SK-N-SH (cell line): ENCODE measurements around the gene ATP6V1F. TPM values are rescaled to one million over a fixed set of nuclear protein-coding genes. Genes with fewer than 3 reads are reported as not detected.

Experiments used
- CTCF ChIA-PET: fragments of 300-600, 350-600 bp; formaldehyde crosslinking; extraction: SDS; loops from one replicate; lab custom pipeline; 2021; lab: Yijun Ruan, JAX
- POLR2A ChIA-PET: fragments of 350-600 bp; sonication (Branson Sonifier 250); formaldehyde crosslinking; extraction: SDS; loops from one replicate; lab custom pipeline; 2020; ENCODE audit warnings: antibody characterized with exemption, inconsistent platforms; lab: Yijun Ruan, JAX
- DNase-seq: peaks from one replicate; pipeline ENCODE4 v3.0.0; 2012
- H2AFZ ChIP-seq: fragments of 200-600 bp; sonication (generic); 2 replicates; pipeline ENCODE4 v1.8.1; 2016; ENCODE audit warnings: antibody characterized with exemption, mild to moderate bottlenecking, low read depth
- H3F3A ChIP-seq: fragments of 200-600 bp; sonication (generic); replicated peaks from 2 replicates; pipeline ENCODE3; 2016; ENCODE audit warnings: antibody characterized with exemption, mild to moderate bottlenecking; ENCODE audit not compliant: insufficient read depth
- H3K27ac ChIP-seq, 2 experiments: fragments of 200-500 bp in 1 of 2; fragments of 200-600 bp in 1 of 2; sonication (Bioruptor generic) in 1 of 2; sonication (generic), shearing (Covaris generic) in 1 of 2; 2 replicates each; pipeline versions ENCODE4 v1.5.1 to v1.6.1; 2014 to 2016; ENCODE audit warnings: low read depth in 2 of 2, inconsistent platforms in 1 of 2, low read length in 1 of 2, mild to moderate bottlenecking in 1 of 2, mixed read lengths in 1 of 2
- H3K27me3 ChIP-seq: fragments of 200-600 bp; sonication (generic), shearing (Covaris generic); 2 replicates; pipeline ENCODE4 v1.6.1; 2016; ENCODE audit warnings: mixed run types; ENCODE audit not compliant: insufficient read depth
- H3K36me3 ChIP-seq, 2 experiments: fragments of 200-500 bp in 1 of 2; fragments of 200-600 bp in 1 of 2; sonication (Bioruptor generic) in 1 of 2; sonication (generic) in 1 of 2; replicated peaks in 1 of 2; 2 replicates each; pipeline versions ENCODE3 to v1.5.1; 2014 to 2016; ENCODE audit warnings: low read length in 1 of 2, mild to moderate bottlenecking in 1 of 2; ENCODE audit not compliant: insufficient read depth in 2 of 2, control insufficient read depth in 1 of 2
- H3K4me1 ChIP-seq, 2 experiments: fragments of 200-500 bp in 1 of 2; fragments of 200-600 bp in 1 of 2; sonication (Bioruptor generic) in 1 of 2; sonication (generic), shearing (Covaris generic) in 1 of 2; 2 replicates each; pipeline versions ENCODE4 v1.5.1 to v1.6.1; 2014 to 2016; ENCODE audit warnings: low read depth in 1 of 2, low read length in 1 of 2, mixed run types in 1 of 2; ENCODE audit not compliant: insufficient read depth in 2 of 2, control insufficient read depth in 1 of 2
- H3K4me2 ChIP-seq: fragments of 200-600 bp; sonication (generic), shearing (Covaris generic); 2 replicates; pipeline ENCODE4 v1.6.1; 2017; ENCODE audit warnings: mixed run types
- H3K4me3 ChIP-seq, 2 experiments: fragments of 200-500 bp in 1 of 2; fragments of 200-600 bp in 1 of 2; sonication (Bioruptor generic) in 1 of 2; sonication (generic), shearing (Covaris generic) in 1 of 2; 2 replicates each; pipeline versions ENCODE4 v1.5.1 to v1.8.1; 2014 to 2016; ENCODE audit warnings: low read depth in 2 of 2, inconsistent platforms in 1 of 2, low read length in 1 of 2, mild to moderate bottlenecking in 1 of 2, mixed read lengths in 1 of 2, moderate library complexity in 1 of 2
- H3K79me2 ChIP-seq: fragments of 200-600 bp; sonication (generic); 2 replicates; pipeline ENCODE4 v1.8.1; 2017; ENCODE audit warnings: mild to moderate bottlenecking; ENCODE audit not compliant: insufficient read depth
- H3K9ac ChIP-seq: fragments of 200-600 bp; sonication (generic); 2 replicates; pipeline ENCODE4 v1.6.1; 2017; ENCODE audit warnings: mixed run types
- H3K9me2 ChIP-seq: fragments of 200-600 bp; sonication (generic); 2 replicates; pipeline ENCODE4 v1.6.1; 2017; ENCODE audit warnings: mixed run types
- H3K9me3 ChIP-seq: fragments of 200-600 bp; sonication (generic); 2 replicates; pipeline ENCODE4 v1.6.1; 2017; ENCODE audit warnings: mixed run types, mild to moderate bottlenecking, moderate library complexity
- H4K20me1 ChIP-seq: fragments of 200-600 bp; sonication (generic); 2 replicates; pipeline ENCODE4 v1.6.1; 2017; ENCODE audit warnings: mild to moderate bottlenecking, mixed run types; ENCODE audit not compliant: insufficient read depth
- CHD2 ChIP-seq: fragments of 150-350 bp; IDR thresholded peaks from 2 replicates; pipeline ENCODE4 v1.6.1; 2018; ENCODE audit warnings: low read length; ENCODE audit not compliant: partially characterized antibody
- ELF1 ChIP-seq: IDR thresholded peaks from 2 replicates; pipeline ENCODE4 v1.4.0; 2012
- EZH2phosphoT487 ChIP-seq: fragments of 200-600 bp; sonication (generic); IDR thresholded peaks from 2 replicates; pipeline ENCODE4 v1.6.1; 2017; ENCODE audit warnings: low read depth, mixed run types, mild to moderate bottlenecking, antibody characterized with exemption, moderate library complexity, borderline replicate concordance
- FOSL2 ChIP-seq: IDR thresholded peaks from 2 replicates; pipeline ENCODE4 v1.4.0; 2012; ENCODE audit warnings: low read depth, mild to moderate bottlenecking, moderate library complexity, borderline replicate concordance
- FOXM1 ChIP-seq: IDR thresholded peaks from 2 replicates; pipeline ENCODE4 v1.4.0; 2012; ENCODE audit warnings: low read depth, mild to moderate bottlenecking
- GATA2 ChIP-seq: sonication (generic); formaldehyde crosslinking; IDR thresholded peaks from 2 replicates; pipeline ENCODE4 v1.5.0; 2020; ENCODE audit warnings: mild to moderate bottlenecking, missing genetic modification reagents
- JUND ChIP-seq: IDR thresholded peaks from 2 replicates; pipeline ENCODE4 v1.4.0; 2012
- MAX ChIP-seq: IDR thresholded peaks from 2 replicates; pipeline ENCODE4 v1.4.0; 2012; ENCODE audit warnings: low read depth
- MEF2A ChIP-seq: IDR thresholded peaks from 2 replicates; pipeline ENCODE4 v1.4.0; 2012; ENCODE audit warnings: low read depth, borderline replicate concordance
- MXI1 ChIP-seq: IDR thresholded peaks from 2 replicates; pipeline ENCODE4 v1.6.1; 2012; ENCODE audit warnings: mild to moderate bottlenecking, low read depth, low read length, improper control_type of control experiment
- NFIC ChIP-seq: IDR thresholded peaks from 2 replicates; pipeline ENCODE4 v1.4.0; 2012; ENCODE audit warnings: borderline replicate concordance
- PBX3 ChIP-seq: IDR thresholded peaks from 2 replicates; pipeline ENCODE4; 2012
- POLR2AphosphoS5 ChIP-seq: IDR thresholded peaks from 2 replicates; pipeline ENCODE4 v1.6.1; 2012; ENCODE audit warnings: low read depth, low read length
- RXRA ChIP-seq: IDR thresholded peaks from 2 replicates; pipeline ENCODE4 v1.4.0; 2012; ENCODE audit warnings: low read depth, mild to moderate bottlenecking, borderline replicate concordance
- SMC3 ChIP-seq: IDR thresholded peaks from 2 replicates; pipeline ENCODE4 v1.6.1; 2012; ENCODE audit warnings: low read depth, low read length, improper control_type of control experiment
- USF1 ChIP-seq: IDR thresholded peaks from 2 replicates; pipeline ENCODE4 v1.4.0; 2012; ENCODE audit warnings: low read depth, borderline replicate concordance
- USF2 ChIP-seq: fragments of 150-350 bp; IDR thresholded peaks from 2 replicates; pipeline ENCODE4 v1.6.1; 2017; ENCODE audit warnings: antibody characterized with exemption, low read length, low read depth, borderline replicate concordance
- YY1 ChIP-seq: IDR thresholded peaks from 2 replicates; pipeline ENCODE4 v1.4.0; 2012; ENCODE audit warnings: low read depth, mild to moderate bottlenecking
- WGBS: methylation state at CpG from one replicate; pipeline ENCODE4 v1.1.6; 2017; ENCODE audit warnings: low lambda C conversion rate; 5-methylcytosine and 5-hydroxymethylcytosine counted together
- polyA plus RNA-seq, 3 experiments: library from polyadenylated mRNA; depleted of rRNA; stranded (reverse); fragments of >200 nt; gene quantifications; 2 replicates each; pipeline ENCODE4 v1.2.3, GENCODE V29; 2012

The ATP6V1F gene
- polyA plus RNA-seq, 1 of the 3 experiments (the other 2 are of a cell fraction), result 495 TPM

GRCh38 chr7:128841171-128841690 lies 21.4 kb upstream of the ATP6V1F start:
- 95% methylated on average over 16 of the region's 17 CpGs for WGBS
- TF ChIP-seq NFIC (no peak), EZH2phosphoT487 (no peak), FOSL2 (no peak), GATA2 (CRISPR knock-in tag) (no peak), MAX (no peak), FOXM1 (no peak), YY1 (no peak), POLR2AphosphoS5 (no peak), SMC3 (no peak), RXRA (no peak), JUND (no peak), USF1 (no peak), PBX3 (no peak), MXI1 (no peak), ELF1 (no peak), USF2 (no peak), CHD2 (no peak), MEF2A (no peak)
- H3K27me3 ChIP-seq, result no peaks in the 10 kb centered on the region
- ChIA-PET POLR2A (no interaction called here), CTCF (interaction anchor here (0.6 to 2.4 kb wide), 7 partner anchors 9 to 42 kb away, joined by 3 to 9 read pairs (median 3); no protein-coding TSS in a partner anchor)
- no peaks in the 10 kb centered on the region for H3K9me2 ChIP-seq
- DNase-seq, result no peak
- H3K79me2 ChIP-seq, result peaks cover 26% of the 10 kb centered on the region; the same call in 1 of the 2 replicates
- H3K4me1 ChIP-seq, result peaks cover 0 to 3% of the 10 kb centered on the region in 2 experiments; a peak in 1 of 4 replicates
- no peak overlapping the region for H3K27ac ChIP-seq
- H3K9ac ChIP-seq, result no peak overlapping the region
- H3K4me3 ChIP-seq, result no peak overlapping the region
- peaks cover 81 to 92% of the 10 kb centered on the region in 2 experiments for H3K36me3 ChIP-seq
- H3F3A ChIP-seq, result peaks cover 3% of the 10 kb centered on the region
- H3K9me3 ChIP-seq, result no peaks in the 10 kb centered on the region
- peaks cover 79% of the 10 kb centered on the region for H4K20me1 ChIP-seq
- H2AFZ ChIP-seq, result no peak overlapping the region
- H3K4me2 ChIP-seq, result no peak overlapping the region
